ENCODE measurements around the gene LLGL1.

The LLGL1 gene

GRCh38 chr17:18194394-18194793, 31.0 kb upstream of the LLGL1 start:
- H3K9me3 ChIP-seq (ENCODE audit: control insufficient read depth, insufficient read depth, low read length): no peaks in the 10 kb centered on the region
- no peaks in the 10 kb centered on the region for H3K4me1 ChIP-seq (ENCODE audit: control insufficient read depth, insufficient read depth, low read length)
- no CpG with 5 or more reads among the region's 4 CpGs for WGBS (ENCODE audit: insufficient coverage, insufficient read length)
- no peak overlapping the region for H3K4me3 ChIP-seq (ENCODE audit: low read length)
- DNase-seq (ENCODE audit: low read depth, low spot score): no peak
- no peak overlapping the region for H3K27ac ChIP-seq (ENCODE audit: low read length)
- no peaks in the 10 kb centered on the region for H3K27me3 ChIP-seq (ENCODE audit: control insufficient read depth, insufficient read depth, low read length)
- H3K36me3 ChIP-seq (ENCODE audit: control insufficient read depth, insufficient read depth, low read length): peaks cover 20% of the 10 kb centered on the region

GRCh38 chr17:18194804-18195203, 30.6 kb upstream of the LLGL1 start:
- no peaks in the 10 kb centered on the region for H3K27me3 ChIP-seq (ENCODE audit: control insufficient read depth, insufficient read depth, low read length)
- H3K27ac ChIP-seq (ENCODE audit: low read length): no peak overlapping the region
- WGBS (ENCODE audit: insufficient coverage, insufficient read length): no CpG with 5 or more reads among the region's 4 CpGs
- H3K4me3 ChIP-seq (ENCODE audit: low read length): no peak overlapping the region
- DNase-seq (ENCODE audit: low read depth, low spot score): no peak
- H3K36me3 ChIP-seq (ENCODE audit: control insufficient read depth, insufficient read depth, low read length): peaks cover 22% of the 10 kb centered on the region
- H3K4me1 ChIP-seq (ENCODE audit: control insufficient read depth, insufficient read depth, low read length): no peaks in the 10 kb centered on the region
- H3K9me3 ChIP-seq (ENCODE audit: control insufficient read depth, insufficient read depth, low read length): no peaks in the 10 kb centered on the region

GRCh38 chr17:18195246-18195645, 30.2 kb upstream of the LLGL1 start:
- Histone ChIP-seq H3K4me3 (ENCODE audit: low read length) (no peak overlapping the region), H3K36me3 (ENCODE audit: control insufficient read depth, insufficient read depth, low read length) (peaks cover 22% of the 10 kb centered on the region), H3K4me1 (ENCODE audit: control insufficient read depth, insufficient read depth, low read length) (no peaks in the 10 kb centered on the region), H3K27ac (ENCODE audit: low read length) (no peak overlapping the region), H3K9me3 (ENCODE audit: control insufficient read depth, insufficient read depth, low read length) (no peaks in the 10 kb centered on the region), H3K27me3 (ENCODE audit: control insufficient read depth, insufficient read depth, low read length) (no peaks in the 10 kb centered on the region)
- no peak for DNase-seq (ENCODE audit: low read depth, low spot score)
- no CpG with 5 or more reads among the region's 5 CpGs for WGBS (ENCODE audit: insufficient coverage, insufficient read length)

GRCh38 chr17:18197535-18198194, 27.8 kb upstream of the LLGL1 start:
- no peak overlapping the region for H3K27ac ChIP-seq (ENCODE audit: low read length)
- 100% methylated on average over 1 of the region's 3 CpGs for WGBS (ENCODE audit: insufficient coverage, insufficient read length)
- peaks cover 26% of the 10 kb centered on the region for H3K36me3 ChIP-seq (ENCODE audit: control insufficient read depth, insufficient read depth, low read length)
- peaks cover 7% of the 10 kb centered on the region for H3K4me1 ChIP-seq (ENCODE audit: control insufficient read depth, insufficient read depth, low read length)
- no peak for DNase-seq (ENCODE audit: low read depth, low spot score)
- no peak overlapping the region for H3K4me3 ChIP-seq (ENCODE audit: low read length)
- H3K27me3 ChIP-seq (ENCODE audit: control insufficient read depth, insufficient read depth, low read length): no peaks in the 10 kb centered on the region
- H3K9me3 ChIP-seq (ENCODE audit: control insufficient read depth, insufficient read depth, low read length): no peaks in the 10 kb centered on the region

- no peak for DNase-seq (ENCODE audit: low read depth, low spot score)
- Histone ChIP-seq H3K27me3 (ENCODE audit: control insufficient read depth, insufficient read depth, low read length) (no peaks in the 10 kb centered on the region), H3K36me3 (ENCODE audit: control insufficient read depth, insufficient read depth, low read length) (peaks cover 26% of the 10 kb centered on the region), H3K4me3 (ENCODE audit: low read length) (no peak overlapping the region), H3K4me1 (ENCODE audit: control insufficient read depth, insufficient read depth, low read length) (peaks cover 9% of the 10 kb centered on the region), H3K27ac (ENCODE audit: low read length) (no peak overlapping the region), H3K9me3 (ENCODE audit: control insufficient read depth, insufficient read depth, low read length) (no peaks in the 10 kb centered on the region)
- WGBS (ENCODE audit: insufficient coverage, insufficient read length): no CpG with 5 or more reads among the region's 4 CpGs
Measured at GRCh38 chr17:18198530-18198929, 26.9 kb upstream of the LLGL1 start.

- DNase-seq (ENCODE audit: low read depth, low spot score): no peak
- Histone ChIP-seq H3K27me3 (ENCODE audit: control insufficient read depth, insufficient read depth, low read length) (no peaks in the 10 kb centered on the region), H3K4me1 (ENCODE audit: control insufficient read depth, insufficient read depth, low read length) (peaks cover 9% of the 10 kb centered on the region), H3K27ac (ENCODE audit: low read length) (no peak overlapping the region), H3K4me3 (ENCODE audit: low read length) (no peak overlapping the region), H3K9me3 (ENCODE audit: control insufficient read depth, insufficient read depth, low read length) (no peaks in the 10 kb centered on the region), H3K36me3 (ENCODE audit: control insufficient read depth, insufficient read depth, low read length) (peaks cover 26% of the 10 kb centered on the region)
- WGBS (ENCODE audit: insufficient coverage, insufficient read length): no CpG with 5 or more reads among the region's 4 CpGs
Measured at GRCh38 chr17:18201108-18201507, 24.3 kb upstream of the LLGL1 start.

GRCh38 chr17:18203308-18203707, 22.1 kb upstream of the LLGL1 start:
- Histone ChIP-seq H3K4me1 (ENCODE audit: control insufficient read depth, insufficient read depth, low read length) (peaks cover 9% of the 10 kb centered on the region), H3K9me3 (ENCODE audit: control insufficient read depth, insufficient read depth, low read length) (no peaks in the 10 kb centered on the region), H3K27me3 (ENCODE audit: control insufficient read depth, insufficient read depth, low read length) (no peaks in the 10 kb centered on the region), H3K36me3 (ENCODE audit: control insufficient read depth, insufficient read depth, low read length) (peaks cover 27% of the 10 kb centered on the region), H3K4me3 (ENCODE audit: low read length) (no peak overlapping the region), H3K27ac (ENCODE audit: low read length) (no peak overlapping the region)
- no CpG with 5 or more reads among the region's 7 CpGs for WGBS (ENCODE audit: insufficient coverage, insufficient read length)
- no peak for DNase-seq (ENCODE audit: low read depth, low spot score)

GRCh38 chr17:18205861-18206260, 19.6 kb upstream of the LLGL1 start:
- no peak for DNase-seq (ENCODE audit: low read depth, low spot score)
- Histone ChIP-seq H3K27ac (ENCODE audit: low read length) (no peak overlapping the region), H3K9me3 (ENCODE audit: control insufficient read depth, insufficient read depth, low read length) (no peaks in the 10 kb centered on the region), H3K4me1 (ENCODE audit: control insufficient read depth, insufficient read depth, low read length) (peaks cover 3% of the 10 kb centered on the region; the same call in 1 of the 2 replicates), H3K36me3 (ENCODE audit: control insufficient read depth, insufficient read depth, low read length) (peaks cover 21% of the 10 kb centered on the region), H3K4me3 (ENCODE audit: low read length) (no peak overlapping the region), H3K27me3 (ENCODE audit: control insufficient read depth, insufficient read depth, low read length) (no peaks in the 10 kb centered on the region)
- no CpG with 5 or more reads among the region's 2 CpGs for WGBS (ENCODE audit: insufficient coverage, insufficient read length)

GRCh38 chr17:18206962-18207361, 18.5 kb upstream of the LLGL1 start:
- H3K36me3 ChIP-seq (ENCODE audit: control insufficient read depth, insufficient read depth, low read length): peaks cover 20% of the 10 kb centered on the region
- H3K4me1 ChIP-seq (ENCODE audit: control insufficient read depth, insufficient read depth, low read length): 0 out of 2 replicates have a peak, but pooled peaks cover 1% of the 10 kb centered on the region
- no peaks in the 10 kb centered on the region for H3K27me3 ChIP-seq (ENCODE audit: control insufficient read depth, insufficient read depth, low read length)
- no peak overlapping the region for H3K27ac ChIP-seq (ENCODE audit: low read length)
- DNase-seq (ENCODE audit: low read depth, low spot score): no peak
- H3K9me3 ChIP-seq (ENCODE audit: control insufficient read depth, insufficient read depth, low read length): no peaks in the 10 kb centered on the region
- H3K4me3 ChIP-seq (ENCODE audit: low read length): no peak overlapping the region

- no peak overlapping the region for H3K4me3 ChIP-seq (ENCODE audit: low read length)
- no peaks in the 10 kb centered on the region for H3K27me3 ChIP-seq (ENCODE audit: control insufficient read depth, insufficient read depth, low read length)
- H3K36me3 ChIP-seq (ENCODE audit: control insufficient read depth, insufficient read depth, low read length): peaks cover 20% of the 10 kb centered on the region
- no peak overlapping the region for H3K27ac ChIP-seq (ENCODE audit: low read length)
- WGBS (ENCODE audit: insufficient coverage, insufficient read length): no CpG with 5 or more reads among the region's 19 CpGs
- H3K4me1 ChIP-seq (ENCODE audit: control insufficient read depth, insufficient read depth, low read length): 0 out of 2 replicates have a peak, but pooled peaks cover 1% of the 10 kb centered on the region
- no peak for DNase-seq (ENCODE audit: low read depth, low spot score)
- no peaks in the 10 kb centered on the region for H3K9me3 ChIP-seq (ENCODE audit: control insufficient read depth, insufficient read depth, low read length)
Measured at GRCh38 chr17:18208092-18208491, 17.3 kb upstream of the LLGL1 start.

- DNase-seq (ENCODE audit: low read depth, low spot score): no peak
- H3K27me3 ChIP-seq (ENCODE audit: control insufficient read depth, insufficient read depth, low read length): no peaks in the 10 kb centered on the region
- peaks cover 5% of the 10 kb centered on the region for H3K36me3 ChIP-seq (ENCODE audit: control insufficient read depth, insufficient read depth, low read length)
- no peak overlapping the region for H3K27ac ChIP-seq (ENCODE audit: low read length)
- no CpG with 5 or more reads among the region's 7 CpGs for WGBS (ENCODE audit: insufficient coverage, insufficient read length)
- H3K9me3 ChIP-seq (ENCODE audit: control insufficient read depth, insufficient read depth, low read length): no peaks in the 10 kb centered on the region
- H3K4me1 ChIP-seq (ENCODE audit: control insufficient read depth, insufficient read depth, low read length): no peaks in the 10 kb centered on the region
- no peak overlapping the region for H3K4me3 ChIP-seq (ENCODE audit: low read length)
Measured at GRCh38 chr17:18213666-18214270, 11.7 kb upstream of the LLGL1 start.
